Ishikawa (cell line): ENCODE results near the gene CD58.

Experiments used
- CEBPB ChIP-seq: IDR thresholded peaks from 2 replicates; pipeline ENCODE4 v1.6.1; 2012
- CREB1 ChIP-seq: IDR thresholded peaks from 2 replicates; pipeline ENCODE4 v1.6.1; 2012; ENCODE audit warnings: low read depth
- EGR1 ChIP-seq: IDR thresholded peaks from 2 replicates; pipeline ENCODE4 v1.6.1; 2012
- EP300 ChIP-seq: IDR thresholded peaks from 2 replicates; pipeline ENCODE4 v1.6.1; 2012; ENCODE audit warnings: borderline replicate concordance
- FOXM1 ChIP-seq: IDR thresholded peaks from 2 replicates; pipeline ENCODE4 v1.6.1; 2012; ENCODE audit warnings: low read depth, borderline replicate concordance
- NFIC ChIP-seq: IDR thresholded peaks from 2 replicates; pipeline ENCODE4 v1.6.1; 2012
- RAD21 ChIP-seq: IDR thresholded peaks from 2 replicates; pipeline ENCODE4 v1.6.1; 2012; ENCODE audit warnings: low read depth
- TAF1 ChIP-seq: IDR thresholded peaks from 2 replicates; pipeline ENCODE4 v1.6.1; 2012; ENCODE audit warnings: low read depth, mild to moderate bottlenecking
- TCF12 ChIP-seq: IDR thresholded peaks from 2 replicates; pipeline ENCODE4 v1.6.1; 2012; ENCODE audit warnings: low read depth
- TEAD4 ChIP-seq: IDR thresholded peaks from 2 replicates; pipeline ENCODE4 v1.6.1; 2012
- YY1 ChIP-seq: IDR thresholded peaks from 2 replicates; pipeline ENCODE4 v1.6.1; 2012; ENCODE audit warnings: low read depth
- ZBTB7A ChIP-seq: IDR thresholded peaks from 2 replicates; pipeline ENCODE4 v1.6.1; 2012; ENCODE audit warnings: low read depth
- TF ChIP-seq, protein P1 (sequence below): IDR thresholded peaks from 2 replicates; pipeline ENCODE4 v1.6.1; 2012
- TF ChIP-seq, protein P2 (sequence below): IDR thresholded peaks from 2 replicates; pipeline ENCODE4 v1.6.1; 2012
- TF ChIP-seq, protein P3 (sequence below): IDR thresholded peaks from 2 replicates; pipeline ENCODE4 v1.6.1; 2012; ENCODE audit warnings: low read depth, mild to moderate bottlenecking

The CD58 gene, protein sequence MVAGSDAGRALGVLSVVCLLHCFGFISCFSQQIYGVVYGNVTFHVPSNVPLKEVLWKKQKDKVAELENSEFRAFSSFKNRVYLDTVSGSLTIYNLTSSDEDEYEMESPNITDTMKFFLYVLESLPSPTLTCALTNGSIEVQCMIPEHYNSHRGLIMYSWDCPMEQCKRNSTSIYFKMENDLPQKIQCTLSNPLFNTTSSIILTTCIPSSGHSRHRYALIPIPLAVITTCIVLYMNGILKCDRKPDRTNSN

DNA sequence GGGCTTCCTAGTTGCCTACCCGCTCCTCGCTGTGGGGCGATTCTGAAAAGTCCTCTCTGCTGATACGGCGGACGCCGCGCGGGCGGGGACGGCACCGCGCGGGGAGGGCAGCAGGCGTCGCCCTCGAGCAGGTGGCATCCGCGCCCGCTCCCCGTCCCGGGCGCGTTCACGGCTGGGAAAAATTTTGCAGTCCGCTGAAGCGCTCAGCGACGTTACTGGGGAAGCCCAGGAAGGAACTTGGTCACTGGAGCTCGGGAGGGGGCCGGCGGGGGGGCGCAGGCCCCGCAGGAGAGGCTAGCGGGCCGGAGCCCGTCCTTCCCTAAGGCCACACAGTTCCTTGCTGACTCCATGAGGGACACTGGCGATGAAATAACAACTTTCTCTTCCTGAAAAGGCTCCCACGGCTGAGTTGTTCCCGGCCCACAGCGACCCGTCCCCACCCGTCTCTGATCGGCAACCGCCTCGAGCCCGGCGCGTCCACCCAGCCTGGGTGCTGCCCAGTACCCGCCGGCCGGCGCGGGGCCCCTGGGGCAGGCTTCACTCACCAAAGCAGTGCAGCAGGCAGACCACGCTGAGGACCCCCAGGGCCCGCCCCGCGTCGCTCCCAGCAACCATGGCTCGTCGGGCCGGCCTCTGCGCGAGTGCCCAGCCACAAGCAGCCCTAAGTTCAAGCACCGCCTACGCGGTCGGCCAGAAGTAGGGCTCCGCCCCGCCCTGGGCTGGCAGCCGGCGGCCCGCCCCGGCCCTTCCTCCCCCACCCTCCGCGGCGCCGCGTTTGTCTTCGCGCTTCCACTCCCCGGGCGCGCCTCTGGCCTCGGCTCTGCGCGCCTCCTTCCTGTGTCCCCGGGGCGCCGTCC, at the start of gene CD58:
CD58 (minus strand) TSS at position 669 of the 857 bp plus-strand sequence; CDS start at position 615, 54 bp downstream.
- TF ChIP-seq, protein P1, sequence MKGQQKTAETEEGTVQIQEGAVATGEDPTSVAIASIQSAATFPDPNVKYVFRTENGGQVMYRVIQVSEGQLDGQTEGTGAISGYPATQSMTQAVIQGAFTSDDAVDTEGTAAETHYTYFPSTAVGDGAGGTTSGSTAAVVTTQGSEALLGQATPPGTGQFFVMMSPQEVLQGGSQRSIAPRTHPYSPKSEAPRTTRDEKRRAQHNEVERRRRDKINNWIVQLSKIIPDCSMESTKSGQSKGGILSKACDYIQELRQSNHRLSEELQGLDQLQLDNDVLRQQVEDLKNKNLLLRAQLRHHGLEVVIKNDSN, result no peak
- TF ChIP-seq, protein P2, sequence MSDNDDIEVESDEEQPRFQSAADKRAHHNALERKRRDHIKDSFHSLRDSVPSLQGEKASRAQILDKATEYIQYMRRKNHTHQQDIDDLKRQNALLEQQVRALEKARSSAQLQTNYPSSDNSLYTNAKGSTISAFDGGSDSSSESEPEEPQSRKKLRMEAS, result peak; percentile 93
- no peak for TF ChIP-seq NFIC
- TF ChIP-seq ZBTB7A, result peak; percentile 83
- TF ChIP-seq EGR1, result peak; percentile 70
- TF ChIP-seq, protein P3, sequence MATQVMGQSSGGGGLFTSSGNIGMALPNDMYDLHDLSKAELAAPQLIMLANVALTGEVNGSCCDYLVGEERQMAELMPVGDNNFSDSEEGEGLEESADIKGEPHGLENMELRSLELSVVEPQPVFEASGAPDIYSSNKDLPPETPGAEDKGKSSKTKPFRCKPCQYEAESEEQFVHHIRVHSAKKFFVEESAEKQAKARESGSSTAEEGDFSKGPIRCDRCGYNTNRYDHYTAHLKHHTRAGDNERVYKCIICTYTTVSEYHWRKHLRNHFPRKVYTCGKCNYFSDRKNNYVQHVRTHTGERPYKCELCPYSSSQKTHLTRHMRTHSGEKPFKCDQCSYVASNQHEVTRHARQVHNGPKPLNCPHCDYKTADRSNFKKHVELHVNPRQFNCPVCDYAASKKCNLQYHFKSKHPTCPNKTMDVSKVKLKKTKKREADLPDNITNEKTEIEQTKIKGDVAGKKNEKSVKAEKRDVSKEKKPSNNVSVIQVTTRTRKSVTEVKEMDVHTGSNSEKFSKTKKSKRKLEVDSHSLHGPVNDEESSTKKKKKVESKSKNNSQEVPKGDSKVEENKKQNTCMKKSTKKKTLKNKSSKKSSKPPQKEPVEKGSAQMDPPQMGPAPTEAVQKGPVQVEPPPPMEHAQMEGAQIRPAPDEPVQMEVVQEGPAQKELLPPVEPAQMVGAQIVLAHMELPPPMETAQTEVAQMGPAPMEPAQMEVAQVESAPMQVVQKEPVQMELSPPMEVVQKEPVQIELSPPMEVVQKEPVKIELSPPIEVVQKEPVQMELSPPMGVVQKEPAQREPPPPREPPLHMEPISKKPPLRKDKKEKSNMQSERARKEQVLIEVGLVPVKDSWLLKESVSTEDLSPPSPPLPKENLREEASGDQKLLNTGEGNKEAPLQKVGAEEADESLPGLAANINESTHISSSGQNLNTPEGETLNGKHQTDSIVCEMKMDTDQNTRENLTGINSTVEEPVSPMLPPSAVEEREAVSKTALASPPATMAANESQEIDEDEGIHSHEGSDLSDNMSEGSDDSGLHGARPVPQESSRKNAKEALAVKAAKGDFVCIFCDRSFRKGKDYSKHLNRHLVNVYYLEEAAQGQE, result no peak
- peak; percentile 26; the same call in 1 of the 2 replicates for TF ChIP-seq TCF12
- TF ChIP-seq TAF1, result peak; percentile 27
- peak; percentile 43; the same call in 1 of the 2 replicates for TF ChIP-seq TEAD4
- TF ChIP-seq CREB1, result no peak

DNA sequence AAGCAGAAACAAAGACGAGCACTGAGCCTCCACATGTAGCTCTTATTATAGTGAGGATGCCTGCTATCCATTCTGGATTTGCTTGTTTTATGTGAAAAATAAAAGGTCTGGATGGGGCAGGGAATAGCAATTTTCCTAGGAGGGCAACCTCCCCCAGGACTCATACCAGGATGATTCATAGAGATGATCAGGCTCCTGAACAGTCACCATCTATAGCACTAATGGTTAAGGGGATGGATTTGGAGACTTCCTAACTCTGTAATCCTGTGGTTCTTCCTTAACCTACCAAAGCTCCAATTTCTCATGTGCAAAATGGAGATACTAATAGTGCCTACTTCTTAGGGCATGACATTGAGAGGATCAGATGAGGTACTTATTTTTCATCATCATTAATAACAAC, 34.5 kb upstream of the CD58 start:
- TF ChIP-seq, protein P1, result no peak
- TF ChIP-seq YY1 (no peak), CEBPB (no peak), ZBTB7A (no peak), EP300 (no peak), TEAD4 (no peak), RAD21 (no peak), FOXM1 (no peak), CREB1 (no peak), TCF12 (no peak)
- TF ChIP-seq, protein P3, result no peak

DNA sequence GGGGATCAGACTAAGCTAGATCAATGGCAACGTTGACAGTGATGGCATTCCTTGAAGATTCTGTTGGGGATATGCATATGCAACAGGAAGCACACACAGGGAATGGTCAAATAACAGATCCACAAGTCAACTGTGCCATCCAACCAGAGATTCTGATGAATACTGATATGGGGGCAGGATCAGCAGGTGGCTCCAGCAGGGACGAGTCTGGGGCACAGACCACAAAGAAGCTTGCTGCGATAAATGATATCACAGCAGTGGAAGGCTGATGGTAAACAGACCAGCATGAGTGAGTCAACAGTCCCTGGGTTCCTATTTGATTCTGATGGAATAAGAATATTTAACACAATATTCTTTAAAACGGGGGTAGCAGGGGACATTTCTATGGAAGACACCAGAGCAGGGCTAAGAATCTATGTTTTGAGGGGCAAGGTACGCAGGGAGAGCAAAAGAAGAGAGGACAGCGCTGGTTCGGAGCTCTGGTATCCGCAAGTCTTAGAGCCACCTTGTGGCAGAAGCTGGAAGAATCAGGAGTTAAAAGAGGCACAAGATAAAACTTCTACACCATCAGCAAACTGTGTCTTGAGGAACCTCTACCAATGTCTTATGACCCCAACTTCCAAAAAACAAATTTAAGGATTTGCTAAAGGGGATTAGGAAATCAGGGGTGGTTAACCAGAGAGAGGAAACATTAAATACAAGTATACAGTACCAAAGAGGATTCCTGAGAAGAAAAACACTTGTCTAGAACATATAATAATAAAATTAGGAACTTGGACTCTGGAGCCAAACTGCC, 25.3 kb upstream of the CD58 start:
- TF ChIP-seq RAD21, result peak; percentile 47; the same call in 1 of the 2 replicates

DNA sequence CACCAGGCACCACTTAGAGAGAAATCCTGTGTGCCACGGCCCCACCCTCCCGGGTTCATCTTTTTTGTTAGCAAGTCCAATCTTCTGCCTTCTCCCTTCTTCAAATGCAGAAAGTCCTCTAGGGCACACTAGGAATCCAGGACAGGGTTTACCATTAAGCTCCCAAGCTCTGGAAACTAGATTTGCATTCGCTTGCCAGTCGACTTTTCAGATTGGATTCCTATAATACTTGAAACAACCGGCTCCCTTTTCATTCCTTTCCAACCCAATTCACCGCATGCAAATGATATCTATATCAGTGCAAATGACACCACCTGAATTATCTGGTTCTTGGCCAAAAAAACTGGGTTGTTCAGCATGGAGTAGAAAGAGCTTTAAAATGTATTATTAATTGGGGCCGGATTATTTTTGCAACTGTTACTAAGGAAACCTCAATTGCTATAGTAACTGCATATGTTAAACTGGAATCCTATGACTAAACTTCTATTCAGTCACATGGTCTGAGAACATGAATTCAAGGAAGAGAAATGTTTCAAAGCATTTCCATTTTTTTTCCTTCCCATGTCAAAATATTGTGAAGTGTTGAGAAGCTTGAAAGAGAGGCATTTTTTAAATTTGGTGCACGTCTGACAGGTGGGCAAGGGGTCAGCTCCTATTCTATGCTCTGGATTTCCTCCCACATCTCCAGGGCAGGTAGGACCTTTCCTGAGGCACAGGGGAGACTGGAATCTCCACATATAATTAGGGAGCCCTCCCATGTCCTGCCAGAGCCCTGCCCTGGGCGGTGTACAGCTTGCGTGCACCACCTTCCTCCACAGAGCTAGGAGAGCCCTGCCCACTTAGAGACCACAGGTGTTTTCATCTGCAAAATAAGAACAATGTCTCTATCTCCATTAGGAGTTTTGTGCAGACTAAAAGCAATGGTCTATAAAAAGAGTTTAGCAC, 20.5 kb upstream of the CD58 start:
- TF ChIP-seq, protein P1, result peak; percentile 37; the same call in 1 of the 2 replicates
